Tongue (tissue), 2 donors: Measurements from ENCODE around the gene MYH7B. TPM values are rescaled to one million over a fixed set of nuclear protein-coding genes. Genes with fewer than 3 reads are reported as not detected.

Source experiments
- DNase-seq: peaks from one replicate; pipeline ENCODE4 v3.0.0-alpha.2; 2015
- total RNA-seq: library from RNA; depleted of rRNA; stranded (reverse); fragments of >200 nt; gene quantifications from one replicate; pipeline ENCODE4 v1.2.3, GENCODE V29; 2014

Gene MYH7B
- total RNA-seq: 6.1 TPM

DNA sequence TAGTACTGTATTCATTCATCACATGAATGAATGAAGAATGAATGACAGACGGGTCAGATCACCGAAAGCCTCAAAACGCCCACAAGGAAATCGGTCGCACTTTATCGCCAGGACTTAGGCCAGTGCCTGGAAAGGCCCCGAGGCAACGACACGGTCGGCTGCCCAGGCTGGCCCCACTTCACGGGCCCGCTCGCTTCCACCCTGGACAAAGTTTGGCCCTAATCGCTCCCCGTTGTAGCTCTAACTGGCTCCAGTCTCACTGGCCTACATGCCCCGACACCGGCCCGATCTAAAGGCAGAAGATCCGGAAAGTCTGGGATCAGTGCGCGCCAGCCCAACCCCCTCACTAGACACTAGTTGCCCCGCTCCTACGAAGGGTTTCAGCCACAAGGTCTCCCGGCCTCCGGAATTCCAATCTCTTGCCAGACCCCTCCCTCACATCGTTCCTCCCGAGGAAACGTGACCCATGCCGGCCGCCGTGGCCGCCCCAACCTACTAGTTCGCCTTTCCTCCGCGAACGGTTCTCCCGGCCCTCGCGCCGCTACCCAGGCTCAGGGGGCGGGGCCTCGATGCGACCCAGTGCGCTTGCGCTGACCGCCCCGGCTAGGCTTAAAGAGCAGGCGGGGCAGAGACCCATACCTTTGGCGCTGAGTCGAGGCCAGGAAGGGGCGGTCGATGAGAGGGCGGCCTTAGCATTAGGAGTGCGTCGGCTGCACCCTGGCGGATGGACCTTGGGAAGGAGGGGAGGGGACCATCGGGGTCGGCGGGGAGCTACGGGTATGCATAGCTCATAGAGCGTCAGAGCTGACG, at the start of gene MYH7B, which contains the start of gene GSS:
Gene MYH7B (plus strand): TSS at position 638 of the 810 bp plus-strand sequence. CDS start 22,138 bp downstream, outside the sequence.
Gene GSS (minus strand): TSS at position 576 of the 810 bp plus-strand sequence. CDS start 3,954 bp downstream, outside the sequence.
- DNase-seq: peak; percentile 99

- DNase-seq: peak; percentile 80
These were observed 47.8 kb upstream of the MYH7B start for GRCh38 chr20:34907616-34908469.

- DNase-seq: no peak
These were observed 40.5 kb upstream of the MYH7B start for GRCh38 chr20:34915131-34915530.

DNA sequence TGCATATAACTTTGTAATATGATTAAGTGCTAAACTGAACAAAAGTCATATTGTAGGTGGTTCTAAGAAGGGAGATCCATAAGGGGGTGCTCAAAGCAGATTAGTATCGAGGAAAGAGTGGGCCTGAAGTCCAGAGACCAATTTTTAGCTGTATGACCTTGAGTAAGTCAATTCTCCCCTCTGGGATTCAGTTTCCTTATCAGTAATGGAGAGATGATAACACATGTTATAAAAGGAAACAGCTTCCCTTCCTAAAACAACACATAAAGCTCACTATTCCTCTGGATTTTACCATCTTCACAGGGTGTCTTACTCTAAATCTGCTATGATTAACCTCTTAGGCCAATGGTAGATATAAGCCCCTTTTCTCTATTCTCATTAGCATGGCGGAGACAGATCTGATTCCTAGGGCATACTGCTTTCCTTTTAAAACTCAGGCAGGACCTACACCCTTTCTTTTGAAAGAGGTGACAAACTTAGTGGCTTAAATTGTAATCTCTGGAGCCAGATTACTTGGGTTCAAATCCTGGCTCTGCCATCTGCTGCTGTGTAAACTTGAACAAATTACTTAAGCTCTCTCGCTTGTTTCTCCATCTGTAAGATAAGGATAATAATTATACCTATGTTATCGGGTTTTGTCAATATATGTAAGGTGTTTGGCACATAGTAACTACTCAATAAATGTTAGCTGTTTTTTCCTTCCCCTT, 39.8 kb upstream of the MYH7B start:
- no peak for DNase-seq

GRCh38 chr20:34916774-34917354, 38.8 kb upstream of the MYH7B start:
- no peak for DNase-seq

DNA sequence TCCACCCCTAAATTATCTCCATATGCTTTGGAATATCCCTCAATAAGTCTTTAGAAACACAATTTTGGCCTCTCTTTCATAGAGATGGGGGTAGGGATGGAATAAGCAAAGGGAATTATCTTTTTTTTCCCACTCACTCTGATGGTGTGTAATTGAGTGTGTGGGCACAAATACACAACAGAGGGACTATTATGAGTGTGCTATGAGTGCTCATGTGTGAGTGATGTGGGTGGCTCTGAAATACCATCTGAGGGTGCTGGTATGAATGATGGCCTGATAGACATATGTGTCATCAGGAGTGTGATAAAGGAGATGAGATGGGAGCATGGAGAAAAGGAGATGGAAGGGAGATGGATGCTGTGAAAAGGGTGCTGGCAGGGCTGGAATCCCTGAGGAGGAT, 35.6 kb upstream of the MYH7B start:
- no peak for DNase-seq

DNA sequence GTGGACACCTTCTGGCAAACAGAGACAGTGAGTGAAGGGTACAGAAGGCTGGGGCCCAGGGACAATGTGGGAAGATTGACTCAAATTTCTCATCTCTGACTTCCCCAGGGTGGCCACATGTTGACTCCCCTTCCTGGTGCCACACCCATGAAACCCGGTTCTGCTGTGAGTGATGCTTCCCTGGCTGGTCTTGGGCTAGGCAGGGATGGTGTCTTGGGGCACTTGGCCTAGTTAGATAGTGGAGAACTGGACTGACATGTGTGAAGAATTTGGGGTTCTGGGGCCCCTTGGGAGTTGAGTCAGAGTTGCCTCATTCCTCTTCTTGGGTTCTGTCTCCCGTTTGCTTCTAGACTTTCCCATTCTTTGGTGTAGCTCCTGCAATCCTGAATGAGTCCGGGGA, 34.2 kb upstream of the MYH7B start:
- DNase-seq: no peak

DNA sequence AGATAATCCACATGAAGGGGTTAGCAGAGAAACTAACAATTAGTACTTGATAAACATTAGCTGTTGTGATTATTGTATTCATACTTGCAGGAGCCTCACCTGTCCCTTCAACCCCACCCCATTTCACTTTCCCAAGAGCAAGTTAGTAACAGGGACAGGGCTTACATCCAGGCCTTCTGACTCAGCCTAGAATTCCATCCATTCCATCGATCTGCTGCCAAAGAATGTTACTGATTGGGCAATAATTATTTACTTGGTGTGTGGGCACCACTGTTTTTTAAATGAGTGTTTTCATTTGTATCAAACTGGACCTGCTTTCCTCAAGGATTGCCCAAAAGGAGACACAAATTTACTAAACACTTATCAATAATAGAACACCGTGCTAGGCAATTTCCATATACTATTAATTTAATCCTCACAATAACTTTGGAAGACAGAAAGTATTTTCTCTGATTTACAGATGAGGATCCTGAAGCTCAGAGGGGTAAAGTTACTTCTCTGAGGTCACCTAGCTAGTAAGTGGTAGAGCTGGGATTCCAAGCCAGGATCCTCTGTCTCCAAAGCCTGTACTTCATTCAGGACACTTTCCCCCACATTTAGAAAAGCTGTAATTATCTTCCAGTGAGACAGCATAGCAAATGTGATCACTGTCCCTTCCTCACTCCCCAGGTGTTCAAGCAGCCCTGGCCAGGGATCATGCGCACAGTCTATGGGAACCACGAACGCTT, 32.9 kb upstream of the MYH7B start:
- DNase-seq: no peak

- no peak for DNase-seq
These were observed 32.3 kb upstream of the MYH7B start for GRCh38 chr20:34923414-34923813.

DNA sequence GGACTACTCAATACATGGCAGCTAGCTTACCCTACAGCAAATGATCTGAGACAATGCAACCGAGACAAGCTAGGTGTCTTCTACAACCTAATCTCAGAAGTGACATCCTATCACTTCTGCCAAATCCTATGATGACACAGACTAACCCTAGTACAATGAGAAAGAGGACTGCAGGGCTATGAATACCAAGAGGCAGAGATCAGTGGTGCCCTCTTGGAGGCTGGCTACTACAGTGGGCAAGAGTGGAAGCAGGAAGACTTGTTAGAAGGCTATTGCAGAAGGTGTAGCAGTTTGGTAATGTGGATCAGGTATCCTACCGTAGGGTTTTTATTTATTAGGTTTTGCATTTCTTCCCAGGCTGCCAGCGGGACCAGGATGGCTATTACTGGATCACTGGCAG, 30.3 kb upstream of the MYH7B start:
- no peak for DNase-seq

- no peak for DNase-seq
These were observed 29.7 kb upstream of the MYH7B start for GRCh38 chr20:34925981-34926380.

- DNase-seq: no peak
These were observed 29.1 kb upstream of the MYH7B start for GRCh38 chr20:34926581-34926980.

DNA sequence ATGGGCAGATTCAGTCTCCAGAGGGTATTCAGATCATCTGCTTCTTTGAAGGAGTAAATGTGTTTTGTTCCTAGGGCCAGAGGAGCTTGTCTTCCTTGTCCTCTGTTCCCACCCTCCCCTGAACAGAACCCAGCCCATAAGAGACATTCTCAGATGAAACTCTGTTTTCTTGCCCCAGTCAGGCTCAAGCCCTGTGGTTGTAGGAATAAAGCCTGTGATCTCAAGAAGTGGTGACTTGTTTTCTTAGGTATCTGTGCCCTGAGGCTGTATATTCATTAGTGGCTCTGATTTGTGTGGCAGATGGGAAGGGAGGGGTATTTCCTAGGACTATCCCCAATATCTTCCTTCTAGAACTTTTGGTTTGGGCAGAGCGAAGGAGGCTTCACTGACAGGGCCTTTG, 27.9 kb upstream of the MYH7B start:
- no peak for DNase-seq

DNA sequence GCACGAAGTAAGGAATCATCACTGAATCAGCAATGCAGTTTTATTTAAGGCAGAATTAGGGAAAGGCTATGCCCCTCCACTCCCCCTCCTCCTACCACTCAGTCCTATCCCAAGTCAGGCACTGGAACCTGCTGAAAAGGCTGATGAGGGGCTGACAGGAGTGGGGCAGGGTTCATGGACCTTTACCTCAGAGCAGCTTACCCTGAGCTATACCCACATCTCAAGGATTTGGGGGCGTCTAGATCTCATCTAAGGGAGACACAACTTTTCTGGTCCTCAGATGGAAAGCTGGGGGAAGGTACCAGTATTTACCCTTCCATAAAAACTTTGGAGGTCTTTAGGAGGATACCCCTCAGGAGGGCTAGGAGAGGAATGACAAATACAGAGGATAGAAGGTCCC, 27.3 kb upstream of the MYH7B start:
- no peak for DNase-seq

DNA sequence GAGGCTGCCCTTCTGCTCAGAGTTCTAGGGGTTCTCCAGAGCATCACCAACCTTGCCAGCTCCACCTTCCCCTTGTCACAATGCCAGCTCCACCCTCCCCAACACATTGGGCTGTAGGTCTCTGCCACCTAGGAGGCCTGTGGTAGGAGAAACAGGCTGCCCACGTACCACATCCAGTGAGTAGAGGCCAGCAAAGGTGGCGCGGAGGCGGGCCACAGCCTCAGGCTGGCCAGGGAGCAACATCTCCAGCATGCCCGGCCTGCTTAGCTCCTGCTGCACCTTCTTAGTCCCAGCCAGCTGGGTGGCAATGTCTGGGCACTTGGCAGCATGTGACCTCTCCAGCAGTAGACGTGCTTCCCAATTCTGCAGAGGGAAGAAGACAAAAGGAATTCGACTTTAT, 23.9 kb upstream of the MYH7B start:
- no peak for DNase-seq

GRCh38 chr20:34938466-34939163, 17.1 kb upstream of the MYH7B start:
- peak; percentile 90 for DNase-seq

GRCh38 chr20:34940081-34940481, 15.6 kb upstream of the MYH7B start:
- peak; percentile 61 for DNase-seq

DNA sequence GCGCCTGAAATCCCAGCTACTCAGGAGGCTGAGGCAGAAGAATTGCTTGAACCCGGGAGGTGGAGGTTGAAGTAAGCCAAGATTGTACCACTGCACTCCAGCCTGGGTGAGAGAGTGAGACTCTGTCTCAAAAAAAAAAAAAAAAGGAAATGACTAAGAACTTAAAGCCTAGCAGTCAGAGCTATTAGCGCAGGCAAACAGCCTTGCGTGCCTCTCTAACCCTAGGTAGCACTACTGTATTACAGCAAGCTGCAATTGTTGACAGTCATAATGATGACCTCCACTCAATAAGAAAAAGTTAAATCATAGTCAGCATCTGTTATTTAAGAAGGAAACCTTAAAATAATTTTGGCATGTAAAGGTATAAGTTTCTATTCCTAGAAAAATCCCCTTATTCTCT, 14.4 kb upstream of the MYH7B start:
- no peak for DNase-seq

- DNase-seq: no peak
These were observed 13.4 kb upstream of the MYH7B start for GRCh38 chr20:34942301-34942700.

- no peak for DNase-seq
These were observed 11.7 kb upstream of the MYH7B start for GRCh38 chr20:34943808-34944567.
